Common myeloid progenitor, CD34-positive (primary cell): ENCODE results near the gene VWA5A.

Experiments
- CTCF ChIA-PET: fragments of 350-600 bp; sonication (Branson Sonifier 250); formaldehyde crosslinking; loops from one replicate; lab custom pipeline; 2021; ENCODE audit warnings: antibody characterized with exemption; lab: Charles Lee
- POLR2A ChIA-PET: fragments of 350-600 bp; sonication (Branson Sonifier 250); formaldehyde crosslinking; loops from one replicate; lab custom pipeline; 2021; ENCODE audit warnings: antibody characterized with exemption; lab: Charles Lee
- DNase-seq, 3 donors: peaks; one replicate each; pipeline versions ENCODE4 v3.0.0 to v3.0.0-alpha.2; 2013
- H3K27ac ChIP-seq, 2 experiments: 1 replicate in 1 of 2; 2 replicates in 1 of 2; pipeline ENCODE4 v1.7.0; 2013; ENCODE audit warnings: inconsistent platforms in 2 of 2, low read length in 2 of 2, mild to moderate bottlenecking in 2 of 2, low read depth in 1 of 2, moderate library complexity in 1 of 2; ENCODE audit not compliant: severe bottlenecking in 2 of 2, insufficient read depth in 1 of 2, poor library complexity in 1 of 2
- H3K27me3 ChIP-seq, 5 experiments: replicated peaks in 2 of 5; 1 replicate in 3 of 5; 2 replicates in 2 of 5; pipeline versions ENCODE4 v1.6.1 to v1.7.0; 2013; ENCODE audit warnings: low read length in 4 of 5, mild to moderate bottlenecking in 2 of 5, moderate library complexity in 2 of 5, inconsistent platforms in 1 of 5; ENCODE audit not compliant: insufficient read depth in 5 of 5, control insufficient read depth in 4 of 5
- H3K36me3 ChIP-seq, 4 experiments: 1 replicate in 2 of 4; 2 replicates in 2 of 4; pipeline versions ENCODE4 v1.6.1 to v1.7.0; 2013; ENCODE audit warnings: low read length in 3 of 4, control low read depth in 1 of 4, mild to moderate bottlenecking in 1 of 4; ENCODE audit not compliant: control insufficient read depth in 4 of 4, insufficient read depth in 4 of 4
- H3K4me1 ChIP-seq, 4 experiments: 1 replicate in 3 of 4; 2 replicates in 1 of 4; pipeline versions ENCODE4 v1.6.1 to v1.7.1; 2013; ENCODE audit warnings: low read length in 3 of 4, mild to moderate bottlenecking in 3 of 4, control low read depth in 1 of 4, inconsistent platforms in 1 of 4, moderate library complexity in 1 of 4; ENCODE audit not compliant: control insufficient read depth in 4 of 4, insufficient read depth in 4 of 4; ENCODE audit errors: control extremely low read depth in 1 of 4
- H3K4me3 ChIP-seq, 7 experiments: 1 replicate in 4 of 7; 2 replicates in 3 of 7; pipeline versions ENCODE4 v1.5.1 to v1.7.0; 2013; ENCODE audit warnings: mild to moderate bottlenecking in 7 of 7, low read length in 6 of 7, moderate library complexity in 6 of 7, inconsistent platforms in 2 of 7, low read depth in 2 of 7, control low read depth in 1 of 7; ENCODE audit not compliant: insufficient read depth in 4 of 7, control insufficient read depth in 1 of 7; ENCODE audit errors: extremely low read depth in 1 of 7
- H3K9me3 ChIP-seq, 5 experiments: 1 replicate in 4 of 5; 2 replicates in 1 of 5; pipeline versions ENCODE4 v1.6.1 to v1.7.1; 2013; ENCODE audit warnings: low read length in 4 of 5, mild to moderate bottlenecking in 2 of 5, inconsistent platforms in 1 of 5, low read depth in 1 of 5, moderate library complexity in 1 of 5; ENCODE audit not compliant: control insufficient read depth in 4 of 5, insufficient read depth in 2 of 5; ENCODE audit errors: control extremely low read depth in 1 of 5
- WGBS: methylation state at CpG from one replicate; pipeline ENCODE4 v1.1.5; 2013; ENCODE audit not compliant: insufficient coverage; 5-methylcytosine and 5-hydroxymethylcytosine counted together

VWA5A gene

DNA sequence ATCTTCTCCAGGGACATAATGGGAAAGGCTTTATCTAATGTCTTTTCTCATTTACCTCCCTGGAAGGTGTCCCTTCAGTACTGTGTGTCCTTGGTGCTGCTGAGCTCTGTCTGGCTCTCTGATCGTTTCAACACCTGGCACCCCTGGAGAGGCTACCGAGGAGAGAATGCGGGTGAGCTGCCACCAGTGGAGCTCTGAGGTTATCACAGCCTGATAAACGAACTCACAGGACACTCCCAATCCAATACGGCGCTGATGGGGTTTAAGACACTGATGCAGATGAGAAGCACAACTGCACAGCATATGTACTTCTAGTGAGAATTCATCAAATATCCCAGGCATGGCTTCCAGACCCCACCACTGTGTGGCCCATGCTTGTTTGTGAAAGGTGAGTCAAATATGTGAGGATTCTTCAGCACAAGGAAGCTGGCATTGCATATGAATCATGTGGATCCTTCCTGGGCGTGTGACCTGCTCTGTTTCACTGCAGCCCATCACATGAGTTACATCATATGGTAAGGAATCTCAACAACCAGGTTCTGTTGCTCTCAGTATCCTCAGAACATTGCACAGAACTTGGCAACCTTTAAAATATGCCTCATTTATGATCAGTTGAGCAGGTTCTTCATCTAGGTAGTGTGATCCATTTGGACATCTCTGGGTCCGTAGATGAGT lies 34.8 kb upstream of the VWA5A start:
- CTCF ChIA-PET: no interaction called here
- peaks cover 0 to 13% (median 4%) of the 10 kb centered on the region in 4 experiments for H3K4me1 ChIP-seq
- no peaks in the 10 kb centered on the region for H3K9me3 ChIP-seq
- 95% methylated on average over 8 of the region's 8 CpGs for WGBS
- H3K36me3 ChIP-seq: no peaks in the 10 kb centered on the region
- H3K4me3 ChIP-seq: no peak overlapping the region
- H3K27me3 ChIP-seq: no peaks in the 10 kb centered on the region
- DNase-seq: no peak
- POLR2A ChIA-PET: no interaction called here
- no peak overlapping the region for H3K27ac ChIP-seq

DNA sequence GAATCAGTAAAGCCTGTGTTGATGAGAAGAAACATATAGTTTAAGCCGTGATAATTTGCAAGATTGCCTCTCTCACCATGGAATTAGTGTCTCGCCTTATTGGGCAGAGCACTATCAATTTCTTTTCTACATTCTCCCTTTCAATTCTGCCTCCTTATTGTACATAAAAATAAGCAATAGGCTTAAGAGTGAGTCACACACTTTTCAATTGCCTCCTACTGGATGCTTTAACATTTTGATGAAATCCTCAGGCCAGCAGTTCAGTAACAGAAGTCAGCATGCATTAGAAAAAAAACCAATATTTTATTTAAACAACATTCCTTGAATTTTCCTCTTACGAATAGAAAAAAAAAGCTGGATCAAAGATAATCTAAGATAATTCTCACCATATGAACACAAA lies 33.8 kb upstream of the VWA5A start:
- no peaks in the 10 kb centered on the region for H3K27me3 ChIP-seq
- no peak for DNase-seq
- WGBS: no CpG with 5 or more reads among the region's 3 CpGs
- no peak overlapping the region for H3K4me3 ChIP-seq
- ChIA-PET POLR2A (no interaction called here), CTCF (interaction anchor here (1.0 to 1.4 kb wide), 5 partner anchors 10 to 257 kb away, joined by 3 to 5 read pairs (median 4); no protein-coding TSS in a partner anchor)
- no peaks in the 10 kb centered on the region for H3K9me3 ChIP-seq
- H3K27ac ChIP-seq: no peak overlapping the region
- H3K36me3 ChIP-seq: no peaks in the 10 kb centered on the region
- peaks cover 0 to 2% (median 0%) of the 10 kb centered on the region in 4 experiments for H3K4me1 ChIP-seq

DNA sequence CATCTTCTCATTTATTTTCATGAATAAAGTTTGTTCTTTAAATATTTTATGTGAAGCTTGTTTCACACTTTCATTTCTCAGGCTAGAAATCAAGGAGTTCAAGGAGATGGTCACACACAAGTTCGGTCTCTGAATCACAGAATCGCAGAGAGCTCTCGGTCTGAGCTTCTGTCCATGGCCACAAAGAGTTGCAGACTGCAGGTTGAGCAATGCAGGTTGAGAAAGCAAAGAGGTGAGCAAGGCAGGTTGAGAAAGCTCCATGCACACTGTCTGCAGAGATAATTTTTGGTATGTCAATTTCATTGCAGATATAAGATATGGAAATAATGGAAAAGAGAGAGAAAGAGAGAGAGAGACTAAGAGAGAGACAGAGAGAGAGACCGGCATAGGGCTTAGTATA lies 32.9 kb upstream of the VWA5A start:
- Histone ChIP-seq H3K27me3 (no peaks in the 10 kb centered on the region), H3K27ac (no peak overlapping the region), H3K9me3 (no peaks in the 10 kb centered on the region), H3K4me3 (no peak overlapping the region), H3K4me1 (no peaks in the 10 kb centered on the region), H3K36me3 (no peaks in the 10 kb centered on the region)
- ChIA-PET CTCF (interaction anchor here (1.0 to 1.4 kb wide), 5 partner anchors 10 to 256 kb away, joined by 3 to 5 read pairs (median 4); no protein-coding TSS in a partner anchor), POLR2A (no interaction called here)
- no peak for DNase-seq
- 84% methylated on average over 4 of the region's 4 CpGs for WGBS

DNA sequence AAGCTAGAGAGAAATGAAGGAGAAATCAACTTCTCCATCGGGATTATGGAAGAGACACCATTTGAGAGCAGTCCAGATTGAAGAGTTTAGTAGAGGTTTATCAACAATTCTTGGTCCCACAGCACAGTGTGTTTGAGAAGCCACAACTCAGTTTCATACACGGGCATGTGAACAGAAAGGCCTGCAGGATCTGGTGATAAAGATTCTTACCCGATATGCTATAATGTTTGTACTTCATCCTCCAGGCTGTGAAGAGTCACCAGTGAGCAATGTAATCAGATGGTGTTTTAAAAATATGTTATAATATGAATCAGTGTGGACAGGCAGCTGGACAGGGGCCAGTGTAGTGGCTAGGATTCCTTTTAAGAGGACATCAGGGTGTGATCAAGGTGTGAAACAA lies 29.7 kb upstream of the VWA5A start:
- Histone ChIP-seq H3K4me1 (no peaks in the 10 kb centered on the region), H3K36me3 (no peaks in the 10 kb centered on the region), H3K9me3 (no peaks in the 10 kb centered on the region), H3K27me3 (no peaks in the 10 kb centered on the region), H3K27ac (no peak overlapping the region), H3K4me3 (no peak overlapping the region)
- POLR2A ChIA-PET: no interaction called here
- 100% methylated on average over 2 of the region's 3 CpGs for WGBS
- CTCF ChIA-PET: interaction anchor here (2.3 kb wide), 1 partner anchor 14 kb away, joined by 8 read pairs; no protein-coding TSS in a partner anchor
- DNase-seq: no peak

DNA sequence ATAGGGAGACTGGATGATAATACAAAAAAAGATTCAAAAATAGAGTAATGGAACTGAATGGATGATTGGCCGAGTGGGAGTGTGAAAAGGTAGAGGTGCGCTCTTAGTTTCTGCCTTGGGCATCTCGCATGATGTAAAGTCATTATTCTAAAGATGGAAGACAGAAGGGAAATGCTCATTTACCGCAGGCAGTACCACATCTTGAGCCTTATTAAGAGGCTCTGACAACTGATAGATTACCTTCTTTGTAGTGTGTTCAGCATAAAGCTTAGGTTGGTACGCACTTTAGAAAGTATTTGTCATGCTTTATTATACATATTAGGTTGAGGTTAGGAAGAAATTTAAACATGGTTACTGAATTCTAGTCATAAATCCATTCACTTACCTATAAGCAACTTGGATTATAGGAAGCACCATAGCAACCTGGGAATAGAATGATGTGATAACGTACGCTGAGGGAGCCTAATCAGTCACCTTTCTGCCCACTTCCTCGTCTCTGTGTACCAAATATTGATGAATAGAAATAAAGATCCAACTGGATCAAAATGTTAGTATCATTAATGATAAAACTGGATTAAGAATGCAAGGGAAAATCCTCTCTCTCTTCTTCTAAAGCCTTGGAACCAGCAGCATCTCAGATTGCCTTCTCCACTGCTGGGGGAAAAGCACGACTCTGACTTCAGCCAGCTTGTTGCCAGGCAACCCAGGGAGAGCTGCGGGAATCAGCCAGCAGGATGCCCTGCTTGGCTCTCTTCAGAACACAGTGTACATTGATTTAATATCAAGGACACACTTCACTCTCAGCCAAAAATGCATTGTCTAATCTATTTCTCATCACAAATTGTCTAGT lies 29.0 kb upstream of the VWA5A start:
- POLR2A ChIA-PET: no interaction called here
- whole genome bisulfite sequencing: 89% methylated on average over 5 of the region's 10 CpGs
- CTCF ChIA-PET: interaction anchor here (2.3 kb wide), 1 partner anchor 15 kb away, joined by 8 read pairs; no protein-coding TSS in a partner anchor

DNA sequence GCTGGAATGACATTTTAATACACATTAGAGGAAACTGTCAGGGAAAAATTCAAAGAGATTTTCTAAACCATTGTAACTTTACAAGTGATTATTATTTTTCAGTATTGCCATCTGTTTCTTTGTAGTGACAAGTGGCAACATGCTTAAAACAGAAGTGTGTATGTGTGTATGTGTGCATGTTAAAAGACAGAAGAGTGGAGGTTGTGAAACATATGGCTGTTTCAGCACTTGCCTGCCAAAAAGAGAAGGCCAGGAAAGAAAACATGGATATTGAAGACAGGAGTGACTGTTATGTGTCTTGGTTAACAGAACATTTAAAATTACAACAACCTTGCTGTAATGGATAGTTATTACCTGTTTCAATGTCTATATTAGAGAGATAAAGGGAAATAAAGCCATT lies 24.3 kb upstream of the VWA5A start:
- ChIA-PET CTCF (interaction anchor here (1.1 kb wide), 1 partner anchor 21 kb away, joined by 5 read pairs; no protein-coding TSS in a partner anchor), POLR2A (no interaction called here)
- no peaks in the 10 kb centered on the region for H3K9me3 ChIP-seq
- no peaks in the 10 kb centered on the region for H3K36me3 ChIP-seq
- H3K4me1 ChIP-seq: peaks cover 0 to 3% (median 0%) of the 10 kb centered on the region in 4 experiments
- H3K27ac ChIP-seq: no peak overlapping the region
- H3K27me3 ChIP-seq: no peaks in the 10 kb centered on the region
- no peak overlapping the region for H3K4me3 ChIP-seq
- no peak for DNase-seq

More for the DNA sequence above, 29.0 kb upstream of the VWA5A start:
- Histone ChIP-seq H3K27me3 (no peaks in the 10 kb centered on the region), H3K4me3 (no peak overlapping the region), H3K9me3 (no peaks in the 10 kb centered on the region), H3K36me3 (no peaks in the 10 kb centered on the region), H3K4me1 (no peaks in the 10 kb centered on the region), H3K27ac (no peak overlapping the region)
- no peak for DNase-seq

DNA sequence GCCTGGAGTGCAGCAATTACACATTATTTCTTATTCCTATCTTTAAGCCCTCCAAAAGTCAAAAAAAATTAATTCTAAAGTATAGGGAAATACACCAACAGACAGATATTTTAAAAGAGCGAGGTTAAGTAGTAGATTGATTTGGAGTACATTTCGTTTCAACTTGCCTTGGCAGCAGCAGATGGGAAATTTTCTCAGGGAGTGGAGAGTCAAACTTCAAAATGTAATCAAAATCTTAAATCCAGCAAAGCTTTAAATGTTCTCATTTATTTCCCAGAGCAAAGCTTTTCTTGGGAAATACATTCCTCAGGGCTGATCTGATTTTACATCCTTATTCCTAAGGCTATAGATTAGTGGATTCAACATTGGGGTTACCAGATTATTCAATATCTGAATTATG lies 21.9 kb upstream of the VWA5A start:
- Histone ChIP-seq H3K27me3 (no peaks in the 10 kb centered on the region), H3K4me3 (no peak overlapping the region), H3K9me3 (no peaks in the 10 kb centered on the region), H3K4me1 (peaks cover 0 to 3% (median 0%) of the 10 kb centered on the region in 4 experiments), H3K27ac (no peak overlapping the region), H3K36me3 (no peaks in the 10 kb centered on the region)
- no peak for DNase-seq
- no CpG with 5 or more reads among the region's 2 CpGs for WGBS
- ChIA-PET CTCF (no interaction called here), POLR2A (no interaction called here)
